Gastroesophageal sphincter (tissue), 3 donors: ENCODE data around the gene UNC13D.

ENCODE experiments used
- EP300 ChIP-seq: sonication (generic); formaldehyde crosslinking; IDR thresholded peaks from one replicate; pipeline ENCODE4 v1.6.1; 2017; ENCODE audit warnings: antibody characterized with exemption, mild to moderate bottlenecking
- POLR2AphosphoS5 ChIP-seq: sonication (generic); formaldehyde crosslinking; IDR thresholded peaks from one replicate; pipeline ENCODE4 v1.6.1; 2017; ENCODE audit warnings: antibody characterized with exemption
- TF ChIP-seq, protein P1 (sequence below), 4 experiments: fragments of 200-600 bp in 2 of 4; fragments of 450-650 bp in 2 of 4; sonication (generic) in 1 of 4; IDR thresholded peaks; one replicate each; pipeline ENCODE4 v1.5.1; 2017 to 2019; ENCODE audit warnings: antibody characterized with exemption in 4 of 4, mild to moderate bottlenecking in 2 of 4, moderate library complexity in 2 of 4

DNA sequence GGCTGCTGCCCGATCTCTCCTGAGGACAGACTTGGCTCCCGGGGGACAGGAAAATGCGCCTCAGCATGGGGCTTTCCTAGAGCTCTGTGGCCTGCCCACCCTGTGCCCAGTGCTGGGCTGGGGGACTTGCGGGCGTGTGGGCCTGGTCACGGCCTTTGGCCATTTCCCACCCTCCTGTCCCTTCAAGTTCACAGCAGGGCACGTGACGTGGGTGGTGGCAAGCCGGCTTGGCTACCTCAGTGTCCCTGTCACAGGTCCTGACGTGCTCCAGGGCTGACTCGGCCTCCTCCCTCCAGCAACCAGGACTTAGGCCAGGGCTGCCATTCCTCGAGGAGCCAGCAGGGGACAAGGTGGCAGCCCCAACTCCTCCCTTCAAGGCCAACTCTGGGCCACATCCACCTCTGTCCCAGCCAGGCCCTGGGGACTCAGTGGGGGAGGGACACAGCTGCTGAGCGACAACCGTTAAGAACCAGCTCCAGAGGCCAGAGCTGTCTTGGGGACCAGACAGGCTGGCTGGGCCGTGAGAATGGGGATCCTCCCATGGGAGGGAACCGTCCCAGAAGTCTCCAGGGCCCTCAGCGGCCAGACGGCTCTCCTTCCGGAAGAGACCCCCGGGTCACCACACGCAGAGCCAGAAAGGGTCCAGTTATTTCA, 981 bp upstream of the UNC13D start:
- TF ChIP-seq, protein P1, sequence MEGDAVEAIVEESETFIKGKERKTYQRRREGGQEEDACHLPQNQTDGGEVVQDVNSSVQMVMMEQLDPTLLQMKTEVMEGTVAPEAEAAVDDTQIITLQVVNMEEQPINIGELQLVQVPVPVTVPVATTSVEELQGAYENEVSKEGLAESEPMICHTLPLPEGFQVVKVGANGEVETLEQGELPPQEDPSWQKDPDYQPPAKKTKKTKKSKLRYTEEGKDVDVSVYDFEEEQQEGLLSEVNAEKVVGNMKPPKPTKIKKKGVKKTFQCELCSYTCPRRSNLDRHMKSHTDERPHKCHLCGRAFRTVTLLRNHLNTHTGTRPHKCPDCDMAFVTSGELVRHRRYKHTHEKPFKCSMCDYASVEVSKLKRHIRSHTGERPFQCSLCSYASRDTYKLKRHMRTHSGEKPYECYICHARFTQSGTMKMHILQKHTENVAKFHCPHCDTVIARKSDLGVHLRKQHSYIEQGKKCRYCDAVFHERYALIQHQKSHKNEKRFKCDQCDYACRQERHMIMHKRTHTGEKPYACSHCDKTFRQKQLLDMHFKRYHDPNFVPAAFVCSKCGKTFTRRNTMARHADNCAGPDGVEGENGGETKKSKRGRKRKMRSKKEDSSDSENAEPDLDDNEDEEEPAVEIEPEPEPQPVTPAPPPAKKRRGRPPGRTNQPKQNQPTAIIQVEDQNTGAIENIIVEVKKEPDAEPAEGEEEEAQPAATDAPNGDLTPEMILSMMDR (IDR thresholded peaks at IDR 0.05), result peak in 3 of 4 experiments; percentile 80 to 85 (median 84)
- TF ChIP-seq POLR2AphosphoS5, result no peak
- no peak for TF ChIP-seq EP300
